ENCODE results near the gene UBE2QL1. TPM values are rescaled to one million over a fixed set of nuclear protein-coding genes. Genes with fewer than 3 reads are reported as not detected.

Gene UBE2QL1
- polyA plus RNA-seq, 1 of the 3 experiments (the other 2 are of a cell fraction): 0.28 TPM

GRCh38 chr5:6543346-6543730 is 94.7 kb downstream of the UBE2QL1 start:
- no peak overlapping the region for H3K27ac ChIP-seq (ENCODE audit: low read depth in 2 of 2, low read length in 1 of 2)
- H3F3A ChIP-seq (replicated peaks; ENCODE audit: insufficient read depth): no peaks in the 10 kb centered on the region
- DNase-seq: no peak
- no peak overlapping the region for H2AFZ ChIP-seq (ENCODE audit: low read depth)
- 29% methylated on average over 5 of the region's 6 CpGs for WGBS (ENCODE audit: low lambda C conversion rate)
- no peaks in the 10 kb centered on the region for H4K20me1 ChIP-seq (ENCODE audit: insufficient read depth)
- no peaks in the 10 kb centered on the region for H3K9me3 ChIP-seq
- no peak overlapping the region for H3K4me2 ChIP-seq
- H3K36me3 ChIP-seq (replicated peaks in 1 of 2; ENCODE audit: control insufficient read depth in 1 of 2, insufficient read depth in 2 of 2, low read length in 1 of 2): no peaks in the 10 kb centered on the region
- TF ChIP-seq EP300 (IDR thresholded peaks at IDR 0.05; ENCODE audit: borderline replicate concordance in 1 of 2, low read depth in 1 of 2, low read length in 1 of 2) (no peak), MAX (IDR thresholded peaks at IDR 0.05; ENCODE audit: low read depth) (no peak), TEAD4 (IDR thresholded peaks at IDR 0.05; ENCODE audit: borderline replicate concordance, insufficient read depth) (no peak), GATA2 (CRISPR knock-in tag; IDR thresholded peaks at IDR 0.05) (no peak), FOSL2 (IDR thresholded peaks at IDR 0.05; ENCODE audit: borderline replicate concordance, low read depth) (no peak), NRF1 (IDR thresholded peaks at IDR 0.05; ENCODE audit: low read depth, low read length) (no peak), YY1 (IDR thresholded peaks at IDR 0.05; ENCODE audit: low read depth) (no peak), RCOR1 (IDR thresholded peaks at IDR 0.05; ENCODE audit: low read length) (no peak), RFX5 (IDR thresholded peaks at IDR 0.05; ENCODE audit: low read length) (no peak)
- H3K79me2 ChIP-seq (ENCODE audit: insufficient read depth): no peaks in the 10 kb centered on the region
- H3K27me3 ChIP-seq (ENCODE audit: insufficient read depth): no peaks in the 10 kb centered on the region
- no peaks in the 10 kb centered on the region for H3K9me2 ChIP-seq
- ChIA-PET CTCF (no interaction called here), POLR2A (no interaction called here)
- H3K9ac ChIP-seq: no peak overlapping the region
- no peak overlapping the region for H3K4me3 ChIP-seq (ENCODE audit: low read depth in 2 of 2, low read length in 1 of 2)
- H3K4me1 ChIP-seq (ENCODE audit: control insufficient read depth in 1 of 2, insufficient read depth in 2 of 2, low read depth in 1 of 2, low read length in 1 of 2): peaks cover 0 to 6% of the 10 kb centered on the region in 2 experiments; a peak in 1 of 4 replicates

GRCh38 chr5:6543830-6544560 is 95.3 kb downstream of the UBE2QL1 start:
- H3K79me2 ChIP-seq (ENCODE audit: insufficient read depth): no peaks in the 10 kb centered on the region
- DNase-seq: no peak
- H2AFZ ChIP-seq (ENCODE audit: low read depth): no peak overlapping the region
- no peak overlapping the region for H3K27ac ChIP-seq (ENCODE audit: low read depth in 2 of 2, low read length in 1 of 2)
- H3K9ac ChIP-seq: no peak overlapping the region
- no peaks in the 10 kb centered on the region for H3F3A ChIP-seq (replicated peaks; ENCODE audit: insufficient read depth)
- no peaks in the 10 kb centered on the region for H3K36me3 ChIP-seq (replicated peaks in 1 of 2; ENCODE audit: control insufficient read depth in 1 of 2, insufficient read depth in 2 of 2, low read length in 1 of 2)
- POLR2A ChIA-PET: no interaction called here
- no peak overlapping the region for H3K4me3 ChIP-seq (ENCODE audit: low read depth in 2 of 2, low read length in 1 of 2)
- H3K4me2 ChIP-seq: no peak overlapping the region
- WGBS (ENCODE audit: low lambda C conversion rate): 26% methylated on average over 12 of the region's 12 CpGs
- no peaks in the 10 kb centered on the region for H4K20me1 ChIP-seq (ENCODE audit: insufficient read depth)
- no peaks in the 10 kb centered on the region for H3K9me2 ChIP-seq
- no peaks in the 10 kb centered on the region for H3K9me3 ChIP-seq
- no peaks in the 10 kb centered on the region for H3K27me3 ChIP-seq (ENCODE audit: insufficient read depth)
- peaks cover 0 to 6% of the 10 kb centered on the region in 2 experiments; a peak in 1 of 4 replicates for H3K4me1 ChIP-seq (ENCODE audit: control insufficient read depth in 1 of 2, insufficient read depth in 2 of 2, low read depth in 1 of 2, low read length in 1 of 2)
- CTCF ChIA-PET: no interaction called here
- no peak for TF ChIP-seq TCF12 (IDR thresholded peaks at IDR 0.05)
- no peak for TF ChIP-seq POLR2AphosphoS5 (IDR thresholded peaks at IDR 0.05; ENCODE audit: low read depth, low read length)
- no peak for TF ChIP-seq RFX5 (IDR thresholded peaks at IDR 0.05; ENCODE audit: low read length)
- no peak for TF ChIP-seq MXI1 (IDR thresholded peaks at IDR 0.05; ENCODE audit: low read depth, low read length)
- no peak for TF ChIP-seq PBX3 (IDR thresholded peaks at IDR 0.05)
- TF ChIP-seq TEAD4 (IDR thresholded peaks at IDR 0.05; ENCODE audit: borderline replicate concordance, insufficient read depth): no peak
- no peak for TF ChIP-seq TAF1 (IDR thresholded peaks at IDR 0.05; ENCODE audit: borderline replicate concordance, low read depth, low read length)
- TF ChIP-seq JUND (IDR thresholded peaks at IDR 0.05): no peak
- TF ChIP-seq NRF1 (IDR thresholded peaks at IDR 0.05; ENCODE audit: low read depth, low read length): no peak
- TF ChIP-seq FOXM1 (IDR thresholded peaks at IDR 0.05; ENCODE audit: low read depth): no peak
- TF ChIP-seq FOSL2 (IDR thresholded peaks at IDR 0.05; ENCODE audit: borderline replicate concordance, low read depth): no peak
- no peak for TF ChIP-seq MAX (IDR thresholded peaks at IDR 0.05; ENCODE audit: low read depth)
- TF ChIP-seq NFIC (IDR thresholded peaks at IDR 0.05; ENCODE audit: borderline replicate concordance): no peak
- no peak for TF ChIP-seq ZBTB33 (IDR thresholded peaks at IDR 0.05; ENCODE audit: borderline replicate concordance, low read depth)
- TF ChIP-seq MEF2A (IDR thresholded peaks at IDR 0.05; ENCODE audit: borderline replicate concordance, low read depth): no peak
- no peak for TF ChIP-seq CHD2 (IDR thresholded peaks at IDR 0.05; ENCODE audit: low read length, partially characterized antibody)
- no peak for TF ChIP-seq SMC3 (IDR thresholded peaks at IDR 0.05; ENCODE audit: low read depth, low read length)
- no peak for TF ChIP-seq USF1 (IDR thresholded peaks at IDR 0.05; ENCODE audit: borderline replicate concordance, low read depth)

All from SK-N-SH (cell line).